Caki2 (cell line): ENCODE measurements around the gene RAB3B. TPM values are rescaled to one million over a fixed set of nuclear protein-coding genes. Genes with fewer than 3 reads are reported as not detected.

Source experiments
- DNase-seq: peaks from one replicate; pipeline ENCODE4 v3.0.0-alpha.2; 2015; ENCODE audit warnings: low read depth
- in situ Hi-C: cut with HindIII; loops from 2 replicates; pipeline ENCODE4 v1.10.0; 2016; ENCODE audit warnings: low sequenced_read_pairs, low pct_unique_long_range_greater_than_20kb, mixed read lengths
- total RNA-seq: library from RNA; depleted of rRNA; stranded (reverse); fragments of >200 nt; shearing (Covaris generic); gene quantifications from 2 replicates; pipeline ENCODE4 v1.2.3, GENCODE V29; 2014; ENCODE audit warnings: low replicate concordance; rRNA removed

The RAB3B gene
- total RNA-seq, 1 experiment from 2014 or later, result 1.5 TPM

DNA sequence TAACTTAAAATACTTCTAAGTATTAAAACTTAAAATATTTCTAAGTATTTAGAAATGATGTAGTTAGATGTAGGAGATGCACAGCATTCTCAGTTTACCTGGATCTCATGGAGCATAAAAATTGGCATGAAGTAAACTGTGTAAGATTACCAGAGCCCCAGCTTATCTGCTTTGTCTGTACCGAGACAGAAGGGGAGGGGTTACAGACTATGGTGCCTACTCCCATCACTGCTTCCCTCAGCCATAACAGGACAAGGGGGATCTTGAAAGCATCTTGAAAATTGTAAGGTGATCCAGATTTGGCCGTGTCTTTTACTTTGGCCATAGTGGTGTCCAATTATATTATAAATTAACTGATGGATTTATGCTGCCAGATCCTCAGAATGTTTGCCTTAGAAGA lies 130.8 kb downstream of the RAB3B start:
- DNase-seq, result no peak
- in situ Hi-C loops, result no loop called here

DNA sequence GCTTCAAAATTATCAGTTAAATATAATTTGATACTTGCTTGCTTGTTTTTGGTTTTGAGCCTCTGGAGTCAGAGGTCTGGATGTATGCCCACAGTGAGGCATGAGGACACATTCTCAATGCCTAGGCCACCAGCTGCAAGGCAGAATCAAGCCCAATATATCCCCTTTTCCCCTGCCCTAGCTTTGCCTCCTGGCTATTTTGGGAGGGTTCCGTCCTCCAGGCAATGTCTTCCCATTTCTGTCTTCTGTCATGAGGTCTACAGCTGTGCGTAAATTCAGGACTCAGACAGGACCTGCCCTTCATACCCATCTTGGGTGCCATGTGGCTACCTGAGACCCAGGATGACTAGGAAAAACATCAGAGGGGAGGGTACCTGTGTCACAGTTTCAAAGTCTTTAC lies 131.2 kb downstream of the RAB3B start:
- no peak for DNase-seq
- in situ Hi-C loops, result no loop called here

DNA sequence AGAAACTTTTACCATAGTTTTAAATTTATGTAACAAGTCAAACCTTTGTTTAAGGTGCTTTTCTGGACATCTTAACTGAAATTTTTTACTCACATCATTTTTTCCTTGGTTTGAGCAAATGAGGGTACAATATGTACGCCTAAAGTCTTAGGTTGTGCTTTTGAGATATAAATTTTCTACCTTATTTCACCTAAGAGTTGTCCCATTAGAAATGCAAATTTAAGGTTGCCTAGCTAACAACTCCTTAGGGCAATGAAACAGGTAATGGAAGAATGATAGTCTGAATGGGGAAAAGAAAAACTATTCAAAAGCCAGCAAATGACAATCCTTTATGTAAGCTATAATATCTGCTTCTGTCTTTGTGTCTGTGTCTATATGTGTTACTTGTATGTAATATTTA lies 131.6 kb downstream of the RAB3B start:
- DNase-seq, result no peak
- in situ Hi-C loops, result no loop called here

Other genes starting within 250 kb of the RAB3B start
- gene NRDC, start 112.0 kb downstream of the RAB3B start, total RNA-seq, result 33.7 TPM in 2 replicates
- gene KTI12, start 43.1 kb upstream of the RAB3B start, total RNA-seq, result 23.1 and 28.4 TPM in 2 replicates
- gene TXNDC12, start 64.5 kb upstream of the RAB3B start, total RNA-seq, result 46.5 and 49.6 TPM in 2 replicates
- gene BTF3L4, start 65.6 kb upstream of the RAB3B start, total RNA-seq, result 53.2 and 56.0 TPM in 2 replicates
- gene ZFYVE9, start 151.4 kb upstream of the RAB3B start, total RNA-seq, result 13.7 and 16.6 TPM in 2 replicates